GM19372 (cell line): ENCODE data around the gene CEP120.
"Not testable (repeated sequence)": the region's sequence is repeated elsewhere in the genome, so short reads cannot be mapped to it uniquely, and the experiment has no call there.

Source experiments
- ATAC-seq: cut with Tn5 transposase; IDR thresholded peaks from one replicate; pipeline ENCODE4 v1.9.1; 2021; ENCODE audit warnings: mild to moderate bottlenecking, low read depth, moderate library complexity; ENCODE audit not compliant: unreplicated experiment

The CEP120 gene

GRCh38 chr5:123440456-123441181 is 17.4 kb upstream of the CEP120 start:
- no peak for ATAC-seq

- ATAC-seq, result no peak
Measured at GRCh38 chr5:123439709-123440108, 16.5 kb upstream of the CEP120 start.

- ATAC-seq, result no peak
Measured at GRCh38 chr5:123438902-123439301, 15.7 kb upstream of the CEP120 start.

- ATAC-seq, result peak; percentile 72
Measured at GRCh38 chr5:123438244-123438643, 15.0 kb upstream of the CEP120 start.

GRCh38 chr5:123436201-123436600 is 13.0 kb upstream of the CEP120 start:
- ATAC-seq, result no peak

GRCh38 chr5:123434796-123435195 is 11.6 kb upstream of the CEP120 start:
- ATAC-seq, result no peak

- ATAC-seq, result no peak
Measured at GRCh38 chr5:123433596-123433995, 10.4 kb upstream of the CEP120 start.

GRCh38 chr5:123430441-123430840 is 7.2 kb upstream of the CEP120 start:
- not testable (repeated sequence) for ATAC-seq

GRCh38 chr5:123429993-123430392 is 6.8 kb upstream of the CEP120 start:
- no peak for ATAC-seq

- ATAC-seq, result no peak
Measured at GRCh38 chr5:123429221-123429954, 6.2 kb upstream of the CEP120 start.

GRCh38 chr5:123428521-123429220 is 5.5 kb upstream of the CEP120 start:
- no peak for ATAC-seq

- ATAC-seq, result no peak
Measured at GRCh38 chr5:123427281-123427680, 4.1 kb upstream of the CEP120 start.

GRCh38 chr5:123425431-123425830 is 2.2 kb upstream of the CEP120 start:
- ATAC-seq, result no peak

- peak; percentile 15 for ATAC-seq
Measured at GRCh38 chr5:123422433-123423277, 548 bp downstream of the CEP120 start.

- no peak for ATAC-seq
Measured at GRCh38 chr5:123421773-123422172, 1.4 kb downstream of the CEP120 start.

- ATAC-seq, result no peak
Measured at GRCh38 chr5:123414974-123415373, 8.2 kb downstream of the CEP120 start.

- ATAC-seq, result no peak
Measured at GRCh38 chr5:123412206-123412605, 11.0 kb downstream of the CEP120 start.

GRCh38 chr5:123401999-123402398 is 21.2 kb downstream of the CEP120 start:
- ATAC-seq, result not testable (repeated sequence)

- ATAC-seq, result no peak
Measured at GRCh38 chr5:123401320-123401719, 21.9 kb downstream of the CEP120 start.

GRCh38 chr5:123400870-123401291 is 22.3 kb downstream of the CEP120 start:
- not testable (repeated sequence) for ATAC-seq
